ENCODE results near the gene SDK1.
"Not testable (repeated sequence)": the region's sequence is repeated elsewhere in the genome, so short reads cannot be mapped to it uniquely, and the experiment has no call there.

The SDK1 gene

GRCh38 chr7:3937605-3938004 lies 636.6 kb downstream of the SDK1 start:
- DNase-seq, result no peak

- DNase-seq, result not testable (repeated sequence)
Measured at GRCh38 chr7:3941706-3942105, 640.7 kb downstream of the SDK1 start.

DNA sequence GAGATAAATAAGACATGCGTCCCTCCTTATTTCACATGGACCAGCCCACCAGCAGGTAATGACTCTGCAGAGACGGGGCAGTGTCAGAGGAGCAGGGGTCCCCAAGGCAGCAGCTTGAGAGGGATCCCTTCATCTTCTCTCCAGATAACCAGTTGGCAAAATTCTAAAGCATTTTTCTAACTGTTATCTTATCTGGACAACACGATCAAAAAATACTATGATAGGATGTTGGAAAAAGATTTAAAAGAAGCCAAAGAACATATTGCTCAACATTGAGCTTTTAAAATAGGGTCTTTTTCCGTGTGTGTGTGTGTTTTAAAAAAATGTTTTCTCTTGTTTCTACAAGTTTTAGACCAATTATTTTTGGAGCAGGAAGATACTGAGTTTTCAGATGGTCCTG lies 641.2 kb downstream of the SDK1 start:
- no peak for DNase-seq

DNA sequence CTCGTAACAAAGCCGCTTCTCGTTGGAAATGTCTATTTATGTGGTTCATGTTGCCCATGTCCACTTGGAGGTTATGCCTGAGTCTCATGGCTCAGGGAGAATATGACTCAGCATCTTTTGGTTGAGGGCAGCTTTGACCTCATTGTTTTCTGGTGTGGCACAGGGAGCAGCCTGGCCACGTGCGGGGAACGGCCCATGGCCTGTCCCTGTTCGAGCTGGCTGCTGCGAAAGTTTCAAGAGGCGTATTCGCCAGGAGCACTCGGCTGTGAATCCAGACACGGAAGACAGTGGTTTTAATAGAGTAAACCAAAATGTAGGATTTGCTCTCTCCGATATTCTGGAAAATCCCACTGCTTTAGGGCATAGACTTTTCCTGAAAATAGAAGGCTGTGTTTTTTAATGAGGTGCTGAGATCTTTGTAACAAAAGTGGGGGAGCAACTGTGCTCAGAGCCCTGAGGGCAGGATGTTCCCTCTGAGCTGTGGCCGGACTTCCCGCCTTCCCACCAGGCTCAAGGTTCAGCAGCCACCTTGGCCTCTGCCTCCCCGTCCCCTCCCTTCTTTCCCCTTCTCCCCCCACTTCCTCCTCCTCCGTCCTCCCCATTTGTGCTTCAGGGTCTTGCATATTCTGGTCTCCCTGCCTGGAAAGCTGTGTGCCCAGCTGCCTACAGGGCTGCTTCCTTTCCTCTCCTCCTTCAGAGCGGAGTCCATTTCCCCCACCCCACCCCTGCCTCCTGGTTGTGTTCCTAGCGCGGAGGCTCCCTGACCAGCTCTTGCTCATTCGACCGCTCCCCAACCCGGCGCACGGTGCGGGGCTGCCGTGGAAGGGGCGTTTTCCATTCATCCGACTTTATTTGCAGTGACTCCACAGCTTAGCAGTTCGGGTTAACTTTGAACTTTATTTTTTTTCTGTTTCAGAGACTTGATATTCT lies 642.0 kb downstream of the SDK1 start:
- DNase-seq, result no peak

GRCh38 chr7:3943779-3944520 lies 642.9 kb downstream of the SDK1 start:
- no peak for DNase-seq

DNA sequence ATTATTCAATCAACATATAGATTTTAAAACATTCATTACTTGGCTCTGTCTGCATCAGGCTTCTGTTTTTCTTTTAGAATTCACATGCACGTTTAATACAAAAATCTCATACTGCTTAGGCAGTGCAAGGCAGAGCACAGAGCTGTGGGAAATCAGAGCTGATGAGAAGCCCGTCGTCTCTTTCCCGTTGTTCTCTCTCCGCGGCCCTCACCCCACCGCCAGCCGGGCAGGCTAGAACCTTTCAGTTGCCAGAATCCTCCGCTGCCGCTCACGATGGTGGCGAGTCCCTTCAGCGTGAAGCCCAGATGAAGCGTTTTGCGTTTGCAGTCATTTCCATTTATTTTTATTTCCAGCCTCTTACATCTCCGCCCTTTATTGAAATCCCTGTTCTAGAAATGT lies 648.2 kb downstream of the SDK1 start:
- DNase-seq, result no peak

DNA sequence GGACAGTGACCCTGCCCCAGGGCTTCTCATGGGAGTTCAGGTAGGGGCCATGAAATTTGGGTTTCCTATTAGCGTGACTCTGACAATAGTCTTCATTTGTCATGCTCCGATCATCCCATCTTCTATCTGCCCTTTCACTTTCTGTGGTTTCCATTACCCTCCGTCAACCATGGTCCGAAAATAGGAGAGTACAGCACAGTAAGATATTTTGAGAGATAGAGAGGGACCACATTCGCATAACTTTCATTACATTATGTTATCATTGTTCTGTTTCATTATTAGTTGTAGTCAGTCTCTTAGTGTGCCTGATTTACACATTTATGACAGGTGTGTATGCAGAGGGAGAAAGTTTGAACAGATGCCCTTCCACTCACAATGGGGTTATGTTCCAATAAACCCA lies 649.2 kb downstream of the SDK1 start:
- no peak for DNase-seq

DNA sequence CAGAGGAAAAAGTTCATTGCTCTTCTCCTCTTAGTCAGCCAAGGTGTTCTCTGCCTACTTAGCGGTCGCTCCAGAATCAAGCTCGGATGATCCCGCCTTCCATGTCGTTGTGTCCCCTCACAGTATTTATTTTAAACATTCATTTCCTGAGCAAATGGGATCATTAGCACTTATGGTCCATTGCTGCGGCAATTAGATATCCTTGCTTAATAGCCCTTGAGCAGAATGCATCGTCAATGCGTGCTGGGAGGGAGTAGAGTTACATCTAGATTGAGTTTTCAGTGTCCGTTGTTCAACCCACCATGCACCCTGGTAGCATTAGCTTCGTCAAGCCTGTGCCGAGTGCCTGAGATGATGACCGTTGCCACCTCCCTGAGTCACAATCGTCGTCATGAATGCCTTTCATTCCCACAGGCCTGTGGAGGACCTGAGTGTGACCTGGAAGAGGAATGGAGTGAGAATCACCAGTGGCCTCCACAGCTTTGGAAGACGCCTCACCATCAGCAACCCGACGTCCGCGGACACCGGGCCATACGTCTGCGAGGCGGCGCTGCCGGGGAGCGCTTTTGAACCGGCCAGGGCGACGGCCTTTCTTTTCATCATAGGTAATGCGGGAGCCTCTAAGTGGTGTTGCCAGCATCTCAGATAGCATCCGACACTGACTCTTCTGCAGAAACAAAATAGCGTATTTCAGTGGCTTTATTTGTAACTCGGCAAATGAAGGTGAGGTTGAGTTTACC lies 650.4 kb downstream of the SDK1 start:
- no peak for DNase-seq

GRCh38 chr7:3953133-3953532 lies 652.1 kb downstream of the SDK1 start:
- DNase-seq, result no peak

DNA sequence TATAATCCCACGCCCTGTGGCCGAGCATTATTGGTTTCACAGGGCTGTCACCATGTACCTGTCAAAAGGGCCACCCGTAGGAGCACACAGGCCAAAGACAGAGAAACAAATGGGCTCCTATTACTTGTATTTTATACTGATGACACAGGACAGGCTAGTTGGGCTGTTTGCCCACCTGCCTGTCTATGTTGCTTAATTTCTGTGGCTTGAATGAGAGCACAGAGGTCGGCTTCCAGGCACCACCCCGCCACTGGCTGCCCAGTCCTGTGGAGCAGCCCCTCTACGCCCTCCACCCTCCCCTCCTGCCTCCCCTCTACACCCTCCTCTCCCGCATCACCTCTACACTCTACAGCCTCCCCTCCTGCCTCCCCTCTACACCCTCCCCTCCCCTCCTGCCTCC lies 652.9 kb downstream of the SDK1 start:
- no peak for DNase-seq

- no peak for DNase-seq
Measured at GRCh38 chr7:3955026-3955425, 654.0 kb downstream of the SDK1 start.

DNA sequence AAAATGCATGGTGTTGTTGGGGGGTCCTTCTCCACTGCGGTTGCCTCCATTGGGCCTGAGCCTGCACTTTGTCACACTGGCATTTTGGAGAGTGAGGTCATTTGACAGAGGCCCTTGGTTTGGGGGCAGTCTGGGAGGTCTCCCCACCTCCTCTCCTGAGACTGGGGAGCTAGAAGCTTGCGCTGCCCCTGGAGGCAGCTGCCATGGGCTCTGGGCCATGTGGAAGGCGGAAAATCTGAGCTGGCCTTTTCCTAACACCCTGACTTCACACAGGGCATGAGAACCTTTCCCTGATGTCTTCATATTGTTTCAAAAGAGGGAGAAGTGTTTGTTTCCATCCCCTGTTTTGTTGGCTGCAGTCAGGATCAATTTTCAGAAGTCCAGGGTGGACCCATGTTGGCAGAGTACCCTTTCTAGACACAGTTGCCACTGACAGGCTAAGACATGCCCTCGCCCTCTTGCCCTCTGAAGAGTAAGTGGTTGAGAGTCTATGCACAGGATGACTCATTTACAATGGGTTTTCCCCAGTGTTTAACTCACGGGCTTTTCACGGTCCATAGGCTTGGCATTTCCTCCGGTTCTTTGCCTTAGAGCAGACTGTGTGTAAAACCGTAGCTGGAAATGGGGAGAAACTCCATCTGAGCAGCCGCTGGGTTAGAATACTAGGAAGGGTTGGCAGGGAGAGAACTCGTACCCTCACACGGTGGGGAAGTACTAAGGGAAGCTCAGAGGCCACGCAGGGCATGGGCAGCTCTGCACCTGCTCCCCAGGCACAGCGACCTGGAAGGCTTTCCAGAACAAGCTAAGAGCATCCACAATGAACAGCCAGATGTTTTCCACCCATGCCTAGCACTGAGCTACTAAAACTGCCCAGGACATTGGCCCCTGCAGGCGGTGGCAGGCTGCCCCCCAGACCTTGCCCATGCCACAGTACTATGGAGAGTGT lies 655.0 kb downstream of the SDK1 start:
- no peak for DNase-seq

DNA sequence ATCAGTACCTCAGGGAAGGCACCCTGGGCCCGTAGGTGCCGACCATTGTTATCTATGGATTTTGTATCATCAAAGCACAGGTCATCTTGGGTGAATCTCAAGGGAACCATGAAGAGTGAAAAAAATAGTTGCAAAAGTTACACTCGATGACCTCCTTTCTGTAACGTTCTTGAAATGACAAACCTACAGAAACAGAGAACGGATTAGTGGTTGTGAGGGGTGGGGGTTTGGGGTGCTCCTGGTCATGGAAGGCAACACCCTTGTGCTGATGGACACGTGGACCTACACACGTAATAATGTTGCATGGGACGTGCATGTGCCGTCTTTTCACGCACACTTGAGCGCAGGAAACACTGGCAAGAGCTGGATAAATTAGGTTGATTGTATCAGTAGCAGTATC lies 655.9 kb downstream of the SDK1 start:
- no peak for DNase-seq

- DNase-seq, result no peak
Measured at GRCh38 chr7:3957472-3958108, 656.5 kb downstream of the SDK1 start.

- DNase-seq, result no peak
Measured at GRCh38 chr7:3958109-3958483, 657.0 kb downstream of the SDK1 start.

- DNase-seq, result no peak
Measured at GRCh38 chr7:3959364-3959763, 658.3 kb downstream of the SDK1 start.

GRCh38 chr7:3960050-3960763 lies 659.2 kb downstream of the SDK1 start:
- DNase-seq, result no peak

DNA sequence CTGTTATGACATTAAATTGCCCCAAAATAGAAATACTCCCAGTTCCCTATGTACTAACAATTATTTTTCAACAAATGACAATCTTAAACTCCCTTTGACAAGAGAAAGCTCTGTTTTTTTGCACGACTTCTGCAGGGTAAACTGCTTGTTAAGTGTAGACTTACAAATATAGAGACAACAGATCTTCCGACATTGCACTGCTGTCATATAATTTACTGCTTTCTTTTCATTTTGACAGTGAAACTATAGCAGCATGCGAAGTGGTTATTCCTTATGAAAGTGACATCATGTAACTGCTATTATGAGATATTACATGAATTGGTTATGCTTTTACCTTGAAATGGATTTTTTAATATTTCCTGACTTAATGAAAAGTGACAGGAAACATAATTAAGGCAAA lies 659.9 kb downstream of the SDK1 start:
- no peak for DNase-seq

DNA sequence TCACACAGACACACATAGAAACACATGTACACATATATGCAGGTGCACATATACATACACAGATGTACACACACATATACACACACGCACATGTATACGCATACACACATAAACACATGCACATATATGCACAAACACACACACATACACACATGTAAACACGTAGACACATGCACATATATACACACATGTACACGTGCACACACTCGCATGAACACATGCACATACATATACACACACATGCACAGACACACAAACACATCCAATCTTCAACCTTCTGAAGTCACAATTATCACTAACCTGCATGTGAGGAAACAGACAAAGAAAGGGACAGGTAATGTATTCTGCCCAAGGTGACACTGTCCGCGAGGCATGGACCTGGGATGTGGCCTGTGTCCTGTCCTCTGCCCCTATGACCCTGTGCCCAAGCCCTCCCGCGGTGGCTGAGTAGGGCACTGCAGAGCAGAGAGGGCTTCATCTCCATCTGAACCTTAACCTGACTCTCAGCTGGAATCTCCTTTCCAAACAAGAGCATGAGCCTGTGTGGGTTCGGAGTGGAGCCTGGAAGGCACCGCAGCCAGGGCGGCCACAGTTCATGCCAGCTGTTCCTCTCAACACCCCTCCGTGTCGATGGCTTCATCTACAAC lies 660.9 kb downstream of the SDK1 start:
- no peak for DNase-seq

DNA sequence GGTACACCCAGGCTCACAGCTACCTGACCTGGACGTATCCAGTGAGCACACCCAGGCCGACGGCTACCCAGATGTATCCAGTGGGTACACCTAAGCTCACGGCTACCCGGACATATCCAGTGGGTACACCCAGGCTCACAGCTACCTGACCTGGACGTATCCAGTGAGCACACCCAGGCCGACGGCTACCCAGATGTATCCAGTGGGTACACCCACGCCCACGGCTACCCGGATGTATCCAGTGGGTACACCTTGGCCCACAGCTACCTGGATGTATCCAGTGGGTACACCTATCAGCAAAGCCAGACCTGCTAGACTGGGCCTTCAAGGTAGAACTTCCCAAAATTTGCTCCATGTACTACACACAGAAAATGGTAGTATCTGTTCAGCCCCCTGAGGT lies 662.7 kb downstream of the SDK1 start:
- not testable (repeated sequence) for DNase-seq
